Heart left ventricle (tissue), 13 donors: ENCODE results near the gene CIAO2A.

Source experiments
- POLR2A ChIP-seq, 2 donors: fragments of 450-650 bp; IDR thresholded peaks; one replicate each; pipeline ENCODE4 v1.6.1; 2017; ENCODE audit warnings: antibody characterized with exemption in 2 of 2, mild to moderate bottlenecking in 2 of 2, moderate library complexity in 2 of 2
- TF ChIP-seq, protein P1 (sequence below), 12 donors: fragments of 200-600 bp; sonication (generic) in 4 of 12; IDR thresholded peaks; one replicate each; pipeline versions ENCODE4 v1.5.0 to v1.8.0; 2018 to 2022; ENCODE audit warnings: antibody characterized with exemption in 12 of 12, mild to moderate bottlenecking in 5 of 12
- donor health status: ischemic (EF 13 %, LVEDD 7.1; RV severe dilation, severe dysfunction).
- donor health status: DM: no; HTN: yes; CAD: no.
- donor health status: DM: no; HTN: no; CAD: no.
- donor health status: ischemic (EF 25% LVEDD 6.9; RV normal size, moderate dysfunction).
- donor health status: ischemic (EF 25% LVEDD 5.7; RV mildly dilated, moderate dysfunction).
- donor health status: ischemic (EF 35%, LVEDD 5.7; RV mildly dilated, moderate dysfunction).
- donor health status: nonischemic (EF 11% LVEDD 7.7; RV severe dilation, severe dysfunction).
- donor health status: DM: yes; HTN: yes; CAD: no.
- donor health status: PGD.
- donor health status: ischemic (EF 29% LVEDD 5.4; RV normal size, mild dysfunction).
- donor health status: nonischemic (EF 23%, LVEDD 6.1; RV moderate dilation, normal function).

- TF ChIP-seq, protein P1, sequence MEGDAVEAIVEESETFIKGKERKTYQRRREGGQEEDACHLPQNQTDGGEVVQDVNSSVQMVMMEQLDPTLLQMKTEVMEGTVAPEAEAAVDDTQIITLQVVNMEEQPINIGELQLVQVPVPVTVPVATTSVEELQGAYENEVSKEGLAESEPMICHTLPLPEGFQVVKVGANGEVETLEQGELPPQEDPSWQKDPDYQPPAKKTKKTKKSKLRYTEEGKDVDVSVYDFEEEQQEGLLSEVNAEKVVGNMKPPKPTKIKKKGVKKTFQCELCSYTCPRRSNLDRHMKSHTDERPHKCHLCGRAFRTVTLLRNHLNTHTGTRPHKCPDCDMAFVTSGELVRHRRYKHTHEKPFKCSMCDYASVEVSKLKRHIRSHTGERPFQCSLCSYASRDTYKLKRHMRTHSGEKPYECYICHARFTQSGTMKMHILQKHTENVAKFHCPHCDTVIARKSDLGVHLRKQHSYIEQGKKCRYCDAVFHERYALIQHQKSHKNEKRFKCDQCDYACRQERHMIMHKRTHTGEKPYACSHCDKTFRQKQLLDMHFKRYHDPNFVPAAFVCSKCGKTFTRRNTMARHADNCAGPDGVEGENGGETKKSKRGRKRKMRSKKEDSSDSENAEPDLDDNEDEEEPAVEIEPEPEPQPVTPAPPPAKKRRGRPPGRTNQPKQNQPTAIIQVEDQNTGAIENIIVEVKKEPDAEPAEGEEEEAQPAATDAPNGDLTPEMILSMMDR (IDR thresholded peaks at IDR 0.05): no peak
- no peak for TF ChIP-seq POLR2A (IDR thresholded peaks at IDR 0.05)
These were observed 55.7 kb downstream of the CIAO2A start for GRCh38 chr15:64037966-64038365.
